Astrocyte of the cerebellum (primary cell): ENCODE results near the gene YPEL3.

Source experiments
- DNase-seq: peaks from one replicate; pipeline ENCODE4 v3.0.0-alpha.2; 2011; ENCODE audit warnings: low read depth
- H3K4me3 ChIP-seq: 2 replicates; pipeline ENCODE4 v1.5.1; 2011; ENCODE audit warnings: mild to moderate bottlenecking, low read depth, low read length, moderate library complexity
- CTCF ChIP-seq: IDR thresholded peaks from 2 replicates; pipeline ENCODE4 v1.5.1; 2012; ENCODE audit warnings: low read length, low read depth, moderate library complexity, mild to moderate bottlenecking; ENCODE audit errors: missing control alignments
- in situ Hi-C: cut with HindIII; loops from 2 replicates; pipeline ENCODE4 v1.10.0; 2017; ENCODE audit warnings: low sequenced_read_pairs

The YPEL3 gene

DNA sequence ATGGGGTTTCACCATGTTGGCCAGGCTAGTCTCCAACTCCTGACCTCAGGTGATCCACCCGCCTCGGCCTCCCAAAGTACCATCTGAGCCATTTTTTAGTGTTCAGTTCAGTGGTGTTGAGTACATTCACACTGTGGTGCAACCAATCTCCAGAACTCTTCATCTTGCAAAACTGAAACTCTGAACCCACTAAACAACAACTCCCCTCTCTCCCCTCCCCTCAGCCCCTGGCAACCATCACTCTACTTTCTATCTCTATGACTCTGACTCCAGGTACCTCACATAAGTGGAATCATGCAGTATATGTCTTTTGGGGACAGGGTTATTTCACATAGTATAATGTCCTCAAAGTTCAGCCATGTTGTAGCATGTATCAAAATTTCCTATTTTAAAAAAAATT is 45.7 kb upstream of the YPEL3 start:
- in situ Hi-C loops: no loop called here
- no peak for TF ChIP-seq CTCF
- no peak for DNase-seq
- no peak overlapping the region for H3K4me3 ChIP-seq

GRCh38 chr16:30139583-30140481 is 43.8 kb upstream of the YPEL3 start:
- no peak overlapping the region for H3K4me3 ChIP-seq
- TF ChIP-seq CTCF: no peak
- in situ Hi-C loops: no loop called here
- no peak for DNase-seq

DNA sequence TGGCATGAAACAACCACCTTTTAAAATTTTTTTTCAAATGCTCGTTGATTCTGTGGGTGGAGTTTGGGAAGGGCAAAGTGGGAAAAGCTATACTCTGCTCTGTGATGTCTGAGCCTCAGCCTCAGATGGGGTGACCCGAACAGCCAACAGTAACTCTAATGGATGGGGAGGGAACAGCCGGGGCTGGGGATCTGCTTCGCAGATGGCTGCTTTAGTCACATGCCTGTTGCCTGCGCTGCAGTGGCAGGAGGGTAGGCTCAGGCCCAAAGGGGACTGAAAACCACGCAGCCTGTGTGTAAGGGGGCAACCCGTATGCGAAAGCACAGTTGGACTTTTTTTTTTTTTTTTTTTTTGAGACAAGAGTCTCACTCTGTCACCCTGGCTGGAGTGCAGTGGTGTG is 41.9 kb upstream of the YPEL3 start:
- in situ Hi-C loops: no loop called here
- TF ChIP-seq CTCF: no peak
- no peak overlapping the region for H3K4me3 ChIP-seq
- no peak for DNase-seq

DNA sequence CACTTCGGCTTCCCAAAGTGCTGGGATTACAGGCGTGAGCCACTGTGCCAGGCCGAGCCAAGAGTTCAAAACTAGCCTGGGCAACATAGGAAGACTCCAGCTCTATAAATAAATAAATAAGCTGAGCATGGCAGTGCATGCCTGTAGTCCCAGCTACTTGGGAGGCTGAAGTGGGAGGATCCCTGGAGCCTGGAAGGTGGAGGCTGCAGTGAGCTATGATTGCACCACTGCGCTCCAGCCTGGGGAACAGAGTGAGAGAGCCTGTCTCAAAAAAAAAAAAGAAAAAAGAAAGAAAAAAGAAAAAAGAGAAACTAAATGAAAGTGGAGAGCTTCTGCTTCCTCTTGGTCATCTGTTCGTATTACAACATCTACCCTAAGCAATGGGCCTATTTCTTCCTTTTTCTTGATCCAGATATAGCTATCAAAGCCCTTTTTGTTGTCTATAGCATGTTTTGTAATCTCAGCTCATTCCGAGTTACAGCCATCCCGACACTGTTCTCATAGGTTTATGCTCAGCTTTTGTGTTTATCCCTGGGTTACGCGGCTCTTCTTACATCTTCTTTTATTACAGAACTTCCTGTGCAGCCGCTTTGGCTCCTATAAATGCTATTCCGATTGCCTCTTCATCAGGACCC is 41.1 kb upstream of the YPEL3 start:
- TF ChIP-seq CTCF: no peak
- no peak for DNase-seq
- H3K4me3 ChIP-seq: no peak overlapping the region
- in situ Hi-C loops: no loop called here

GRCh38 chr16:30132591-30132990 is 36.6 kb upstream of the YPEL3 start:
- DNase-seq: no peak

GRCh38 chr16:30131869-30132475 is 36.0 kb upstream of the YPEL3 start:
- DNase-seq: no peak
- no peak for TF ChIP-seq CTCF
- in situ Hi-C loops: no loop called here
- H3K4me3 ChIP-seq: no peak overlapping the region

More at GRCh38 chr16:30132591-30132990, 36.6 kb upstream of the YPEL3 start:
- no peak overlapping the region for H3K4me3 ChIP-seq
- no peak for TF ChIP-seq CTCF
- in situ Hi-C loops: no loop called here
